Activated CD4-positive, alpha-beta T cell treated with anti-CD3 and anti-CD28 coated beads, Interleukin-2, Interleukin-6, amounts not matched to agents 100 ng/mL and 50 ng/mL, durations not matched to agents 16 hours and 8 hours (primary cell): ENCODE results near the gene CAPN10.
A peak's percentile ranks its signal among the peaks of the same experiment; 100 is the strongest.

Experiments used
- DNase-seq: peaks from one replicate; pipeline ENCODE4 v3.0.0-alpha.2; 2020

CAPN10 gene

DNA sequence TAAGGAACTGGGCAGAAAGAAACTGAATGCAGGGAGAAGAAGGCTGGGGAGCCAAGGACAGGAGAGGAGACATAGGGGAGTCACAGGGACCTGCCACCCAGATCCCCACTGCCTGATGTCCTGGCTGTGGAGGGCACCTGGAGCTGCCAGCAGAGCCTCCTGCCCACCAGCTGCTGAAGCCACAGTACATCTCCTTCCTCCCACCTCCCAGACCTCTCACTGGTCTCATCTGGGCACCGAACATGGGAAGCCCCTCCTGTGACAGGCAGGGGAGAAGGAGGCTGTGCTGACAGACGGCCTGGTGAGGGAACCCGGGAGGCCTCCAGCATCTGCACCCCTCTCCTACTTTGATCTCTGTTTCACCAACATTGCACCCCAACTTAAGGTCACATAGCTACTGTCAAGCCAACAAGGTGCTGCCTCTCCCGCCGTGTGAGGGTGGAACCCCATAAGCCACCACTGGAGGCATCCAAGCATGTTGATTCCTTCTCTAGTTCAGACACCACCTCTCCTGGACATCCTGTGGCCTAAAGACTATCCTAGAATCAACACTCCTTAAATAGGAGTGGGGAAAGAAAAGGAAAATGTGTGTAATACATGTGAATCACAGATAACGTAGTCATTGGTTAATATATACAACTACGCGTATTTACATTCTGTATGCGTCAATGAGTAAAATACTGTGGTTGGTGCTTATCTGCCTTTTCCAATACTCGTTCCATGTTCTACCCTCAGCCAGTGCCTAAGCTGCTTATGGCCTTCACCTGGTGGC, 21.8 kb upstream of the CAPN10 start:
- peak; percentile 47 for DNase-seq

DNA sequence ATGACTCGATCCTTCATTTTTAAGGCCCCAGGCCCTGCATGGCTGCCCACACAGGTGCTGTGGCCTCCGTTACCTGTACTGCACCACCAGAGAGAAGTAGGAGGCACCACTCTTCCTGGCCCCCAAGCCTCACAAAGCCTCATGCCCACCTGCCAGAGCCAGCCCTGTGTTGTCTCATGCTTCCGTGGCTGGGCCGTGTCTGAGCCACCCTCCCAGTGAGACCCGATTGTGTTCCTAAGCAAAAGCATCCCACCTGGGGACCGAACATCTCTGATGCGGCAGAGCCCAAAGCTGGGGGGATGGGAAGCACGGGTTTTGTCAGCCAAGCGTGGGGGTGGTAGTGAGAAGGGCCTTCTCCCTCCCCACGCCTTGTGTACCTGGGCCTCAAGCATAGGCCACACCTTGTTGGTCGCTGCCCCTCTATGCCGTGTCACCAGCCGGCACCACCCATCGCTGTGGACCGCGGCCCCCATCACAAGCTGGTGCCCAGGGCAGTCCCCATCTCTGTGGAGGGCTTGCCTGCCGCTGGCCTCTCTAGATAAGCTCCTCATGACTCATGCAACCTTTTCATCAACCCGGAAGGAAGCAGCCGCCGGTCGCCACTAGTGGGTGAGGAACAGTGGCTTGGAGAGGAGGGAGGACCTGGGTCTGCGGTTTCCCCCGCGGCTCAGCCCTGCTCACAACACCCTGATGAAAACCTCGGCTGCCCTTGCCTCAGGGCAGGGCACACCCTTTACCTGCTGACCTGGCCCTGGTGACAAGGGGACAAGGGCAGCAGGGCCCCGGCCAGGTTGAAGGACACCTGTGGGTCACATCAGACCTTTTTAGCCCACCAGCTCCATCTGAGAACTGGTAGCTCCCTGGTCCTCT, 21.0 kb upstream of the CAPN10 start:
- peak; percentile 96 for DNase-seq

DNA sequence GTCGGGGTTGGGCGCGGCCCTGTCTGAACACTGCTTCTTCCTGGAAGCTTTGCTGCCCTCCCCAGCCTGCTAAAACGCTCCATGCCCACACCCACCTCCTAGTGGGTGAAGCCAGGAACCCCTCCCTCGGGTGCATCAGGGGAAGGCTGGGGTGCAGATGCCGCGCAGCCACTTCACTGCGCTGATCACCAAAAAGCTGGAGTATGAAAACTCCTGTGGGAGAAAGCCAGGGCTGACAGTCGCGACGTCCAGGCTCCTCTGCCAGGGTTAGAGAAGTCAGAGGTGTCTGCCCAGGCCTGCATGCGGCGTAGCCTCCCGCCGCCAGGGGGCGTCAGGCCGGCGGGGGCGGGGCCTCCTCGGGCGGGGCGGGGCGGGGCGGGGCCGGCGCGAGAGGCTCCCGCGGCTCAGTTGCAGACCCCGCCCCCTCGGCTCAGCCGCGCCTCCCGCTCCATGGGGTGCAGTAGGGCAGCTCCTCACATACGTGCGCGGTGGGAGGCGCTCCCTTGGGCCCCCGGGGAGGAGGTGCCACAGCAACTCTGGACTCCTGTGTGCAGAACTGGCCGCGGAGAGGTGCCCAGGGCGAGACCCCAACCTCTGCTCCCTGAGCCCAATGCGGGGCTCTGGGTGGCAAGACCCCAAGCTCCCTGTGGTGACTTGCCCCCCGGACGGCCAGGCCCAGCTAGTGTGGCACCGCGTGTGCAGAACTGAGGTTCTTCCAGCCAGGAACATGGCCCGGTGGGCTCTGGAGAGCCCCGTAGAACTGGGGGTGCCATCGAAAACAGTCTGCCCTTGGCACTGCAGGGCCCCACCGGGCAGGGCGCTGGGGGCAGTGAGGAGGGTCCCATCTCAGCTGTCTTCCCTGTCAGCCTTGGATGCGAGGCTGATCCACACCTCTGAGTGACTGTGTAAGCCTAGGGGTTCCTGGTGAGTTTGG, 20.1 kb upstream of the CAPN10 start:
- peak; percentile 97 for DNase-seq

DNA sequence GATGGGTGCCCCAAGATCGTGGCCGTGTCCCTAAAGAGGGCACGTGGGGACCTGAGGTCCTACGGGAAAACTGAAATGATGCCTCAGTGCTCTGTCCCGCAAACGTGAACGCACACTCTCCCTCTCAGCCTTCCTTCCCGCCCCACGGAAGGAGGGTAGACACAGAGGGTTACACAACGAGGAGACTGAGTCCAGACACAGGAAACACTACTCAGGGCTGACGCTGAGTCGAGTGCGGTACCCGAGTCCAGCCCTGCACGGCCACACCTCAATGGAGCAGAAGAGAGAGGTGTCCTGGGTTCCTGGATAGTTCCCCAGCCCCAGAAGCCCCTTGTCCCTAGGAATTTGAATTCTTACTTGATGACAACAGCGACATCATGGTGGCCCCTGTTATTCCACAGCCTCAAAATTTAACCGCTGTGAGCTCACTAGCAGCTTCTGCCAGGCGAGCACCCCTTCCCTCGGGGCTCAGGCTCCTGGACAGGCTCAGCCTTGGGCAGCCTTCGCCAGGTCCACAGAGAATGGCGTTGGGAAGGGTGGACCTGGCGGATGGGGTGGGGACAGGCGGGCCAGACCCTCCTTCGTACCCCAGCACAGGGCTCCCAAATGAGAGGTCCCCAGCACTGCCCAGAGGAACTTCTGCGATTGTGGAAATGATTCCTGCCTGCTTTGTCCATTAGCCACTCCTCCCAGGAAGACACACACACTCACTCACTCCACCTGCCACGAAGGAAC, 19.2 kb upstream of the CAPN10 start:
- DNase-seq: peak; percentile 52

DNA sequence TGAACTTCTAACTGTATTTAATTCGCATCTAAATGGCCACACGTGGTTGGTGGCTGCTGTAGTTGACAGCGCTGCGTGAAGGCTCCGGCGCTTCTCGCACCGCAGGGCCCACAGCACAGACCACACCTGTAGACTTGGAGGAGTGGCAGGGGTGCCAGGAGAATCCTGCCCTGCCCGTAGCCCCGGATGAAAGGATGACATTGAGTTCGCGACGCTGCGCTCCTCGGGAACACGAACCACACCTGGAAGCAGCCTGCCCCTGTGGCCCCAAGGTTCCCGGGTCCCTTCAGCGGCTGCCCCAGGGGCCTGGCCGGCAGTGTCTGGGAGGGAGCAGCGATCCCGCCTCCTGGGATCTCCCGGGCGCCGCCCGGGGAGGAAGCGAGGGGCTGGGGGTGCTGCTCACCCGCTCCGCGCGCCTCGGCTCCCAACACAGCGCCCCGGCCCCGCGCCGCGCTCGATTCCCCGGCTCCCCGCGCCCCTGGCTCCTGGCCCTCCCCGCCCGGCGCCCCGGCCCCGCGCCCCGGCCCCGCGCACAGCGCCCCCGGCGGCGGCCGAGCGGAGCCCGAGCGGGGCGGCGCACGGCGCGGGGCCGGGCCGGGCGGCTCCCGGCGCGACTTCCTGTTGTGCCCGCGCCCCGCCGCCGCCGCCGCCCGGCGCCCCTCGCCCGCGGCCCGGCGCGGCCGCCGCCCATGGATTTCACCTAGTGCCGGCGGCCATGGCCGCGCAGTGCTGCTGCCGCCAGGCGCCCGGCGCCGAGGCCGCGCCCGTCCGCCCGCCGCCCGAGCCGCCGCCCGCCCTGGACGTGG, 18.5 kb upstream of the CAPN10 start, which contains the start of gene RNPEPL1:
RNPEPL1 (plus strand) TSS at position 613 of the 806 bp plus-strand sequence; CDS start at position 716, 103 bp downstream.
- DNase-seq: peak; percentile 56

DNA sequence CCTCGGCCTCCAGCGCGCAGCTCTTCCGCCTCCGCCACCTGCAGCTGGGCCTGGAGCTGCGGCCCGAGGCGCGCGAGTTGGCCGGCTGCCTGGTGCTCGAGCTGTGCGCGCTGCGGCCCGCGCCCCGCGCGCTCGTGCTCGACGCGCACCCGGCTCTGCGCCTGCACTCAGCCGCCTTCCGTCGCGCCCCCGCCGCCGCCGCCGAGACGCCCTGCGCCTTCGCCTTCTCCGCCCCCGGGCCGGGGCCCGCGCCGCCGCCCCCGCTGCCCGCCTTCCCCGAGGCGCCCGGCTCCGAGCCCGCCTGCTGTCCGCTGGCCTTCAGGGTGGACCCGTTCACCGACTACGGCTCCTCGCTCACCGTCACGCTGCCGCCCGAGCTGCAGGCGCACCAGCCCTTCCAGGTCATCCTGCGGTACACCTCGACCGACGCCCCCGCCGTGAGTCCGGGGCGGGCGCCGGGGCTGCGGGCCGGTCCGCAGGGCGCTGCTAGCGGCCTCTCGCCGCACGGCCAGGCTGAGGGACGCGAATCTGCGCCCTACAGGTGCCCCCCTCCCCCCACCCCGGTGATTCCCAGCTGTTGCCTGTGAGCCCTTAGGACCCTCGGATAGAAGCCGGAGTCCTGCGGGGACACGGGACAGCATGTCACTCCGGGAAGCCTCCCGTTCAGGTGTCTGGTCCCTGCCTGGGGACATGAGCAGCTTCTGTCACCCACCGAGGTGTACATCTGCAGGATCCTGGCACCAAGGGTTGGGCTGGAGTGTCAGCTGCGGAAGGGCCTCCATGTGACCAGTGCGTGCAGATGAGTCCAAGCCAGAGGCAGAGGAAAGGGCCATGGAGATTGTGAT, 17.6 kb upstream of the CAPN10 start:
- DNase-seq: peak; percentile 55

DNA sequence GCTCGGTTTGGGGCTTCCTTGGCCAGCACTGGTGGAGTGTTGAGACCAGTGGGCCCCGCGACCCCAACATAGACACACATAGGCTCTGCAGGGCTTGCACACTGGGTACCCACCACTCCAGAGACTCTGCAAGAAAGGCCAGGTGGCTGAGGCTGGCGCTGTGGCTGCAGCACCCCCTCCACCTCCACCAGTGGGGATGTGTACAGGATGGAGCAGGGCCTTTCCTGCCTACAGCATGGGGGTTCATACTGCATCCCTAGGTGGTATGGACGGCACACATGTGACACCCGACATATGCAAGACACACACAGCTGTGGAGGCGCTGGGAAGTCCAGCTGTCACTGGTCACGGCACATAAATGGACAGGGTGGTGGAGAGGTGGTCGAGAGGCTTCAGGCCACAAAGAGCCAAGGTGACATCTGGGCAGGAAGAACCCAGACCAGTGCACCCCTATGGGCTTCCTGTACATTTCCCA, 17.0 kb upstream of the CAPN10 start:
- DNase-seq: no peak

DNA sequence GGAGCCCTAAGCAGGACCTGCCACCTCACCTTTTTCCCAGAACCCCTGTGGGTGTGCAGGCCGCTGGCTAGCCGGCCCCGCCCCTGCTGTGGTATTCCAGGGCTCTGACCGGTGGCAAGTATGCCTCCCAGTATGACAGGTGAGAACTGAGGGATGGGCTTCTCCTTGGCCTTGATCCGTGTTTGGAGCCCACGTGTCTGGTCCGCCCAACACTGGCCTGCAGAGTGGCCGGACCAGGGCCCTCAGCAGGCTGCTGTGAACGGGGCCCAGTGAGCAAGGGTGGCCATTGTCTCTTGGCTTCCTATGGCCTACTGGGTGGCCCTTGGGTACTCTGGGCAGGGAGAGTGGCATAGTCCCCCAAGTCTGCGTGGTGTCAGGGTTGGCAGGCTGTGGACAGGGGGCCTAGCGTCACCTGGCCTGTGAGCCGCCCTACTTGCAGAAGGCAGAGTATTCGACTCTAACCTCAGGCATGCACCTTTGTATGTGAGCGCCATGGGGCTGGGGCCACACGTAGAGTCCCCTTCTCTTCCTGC, 16.5 kb upstream of the CAPN10 start:
- DNase-seq: no peak

DNA sequence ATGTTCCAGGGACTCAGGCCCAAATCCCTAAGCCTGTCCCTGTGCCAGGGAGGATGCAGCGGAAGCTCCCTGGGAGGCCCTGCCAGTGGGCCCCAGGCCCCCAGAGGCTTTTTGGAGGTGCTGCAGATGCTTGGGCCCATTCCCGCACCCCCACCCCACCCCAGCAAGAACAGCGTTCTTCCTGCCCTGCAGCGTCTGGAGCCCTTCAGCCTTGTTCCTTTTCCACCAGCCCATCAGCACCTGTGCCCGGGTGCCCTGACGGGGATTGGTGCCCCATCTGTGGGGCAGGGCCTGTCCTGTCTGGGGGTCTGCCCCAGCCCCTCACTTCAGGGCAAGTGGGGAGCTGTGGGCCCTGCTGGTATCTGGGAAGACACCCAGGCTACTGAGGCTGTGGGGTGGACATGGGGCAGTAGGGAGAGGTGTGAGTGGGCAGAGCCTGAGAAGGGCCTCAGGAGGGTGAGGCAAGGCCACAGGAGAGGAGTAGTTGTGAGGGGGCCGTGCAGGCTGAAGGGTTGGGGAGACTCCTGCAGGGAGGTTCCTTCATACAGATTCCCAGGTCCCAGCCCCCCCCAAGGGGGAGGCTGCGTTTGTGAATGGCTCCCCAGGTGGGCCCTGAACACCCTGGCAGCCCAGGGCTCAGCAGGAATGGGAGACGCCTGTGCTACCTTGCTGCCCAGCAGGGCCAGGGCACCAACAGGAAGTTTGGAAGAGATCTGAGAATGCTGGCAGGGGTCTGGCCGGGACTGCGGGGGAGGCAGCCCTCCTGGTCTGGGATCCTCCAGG, 15.8 kb upstream of the CAPN10 start:
- DNase-seq: no peak

DNA sequence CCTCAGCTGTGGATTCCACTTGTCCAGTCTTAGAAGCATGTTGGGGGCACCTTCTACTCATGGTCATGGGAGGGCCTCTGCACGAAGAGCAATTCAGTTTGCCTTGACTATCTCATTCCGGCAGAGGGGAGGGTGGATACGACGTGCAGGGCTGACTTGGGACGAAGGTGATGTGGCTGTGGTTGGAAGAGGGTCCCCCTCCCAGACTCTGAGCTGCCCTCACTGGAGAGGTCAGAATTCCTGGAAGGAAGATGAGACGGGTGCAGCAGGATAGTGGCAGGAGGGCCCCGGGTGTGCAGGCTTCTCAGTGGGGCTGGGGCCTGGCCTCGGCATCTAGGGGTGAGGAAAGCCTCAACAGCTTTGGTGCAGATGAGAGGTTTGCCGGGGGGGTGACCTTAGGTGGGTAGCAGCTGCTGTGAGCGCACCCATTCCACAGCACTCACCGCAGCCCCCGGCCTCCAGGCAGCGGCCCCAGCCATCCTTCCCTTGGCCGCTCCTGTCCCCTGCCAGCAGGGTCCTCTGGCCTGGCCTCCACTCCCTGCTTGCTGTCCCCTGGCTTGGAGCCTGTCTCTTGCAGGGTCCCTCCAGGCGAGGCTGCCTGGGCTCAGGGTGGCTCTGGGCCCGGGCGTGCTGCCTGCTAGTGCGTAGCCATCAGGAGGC, 15.1 kb upstream of the CAPN10 start:
- no peak for DNase-seq

DNA sequence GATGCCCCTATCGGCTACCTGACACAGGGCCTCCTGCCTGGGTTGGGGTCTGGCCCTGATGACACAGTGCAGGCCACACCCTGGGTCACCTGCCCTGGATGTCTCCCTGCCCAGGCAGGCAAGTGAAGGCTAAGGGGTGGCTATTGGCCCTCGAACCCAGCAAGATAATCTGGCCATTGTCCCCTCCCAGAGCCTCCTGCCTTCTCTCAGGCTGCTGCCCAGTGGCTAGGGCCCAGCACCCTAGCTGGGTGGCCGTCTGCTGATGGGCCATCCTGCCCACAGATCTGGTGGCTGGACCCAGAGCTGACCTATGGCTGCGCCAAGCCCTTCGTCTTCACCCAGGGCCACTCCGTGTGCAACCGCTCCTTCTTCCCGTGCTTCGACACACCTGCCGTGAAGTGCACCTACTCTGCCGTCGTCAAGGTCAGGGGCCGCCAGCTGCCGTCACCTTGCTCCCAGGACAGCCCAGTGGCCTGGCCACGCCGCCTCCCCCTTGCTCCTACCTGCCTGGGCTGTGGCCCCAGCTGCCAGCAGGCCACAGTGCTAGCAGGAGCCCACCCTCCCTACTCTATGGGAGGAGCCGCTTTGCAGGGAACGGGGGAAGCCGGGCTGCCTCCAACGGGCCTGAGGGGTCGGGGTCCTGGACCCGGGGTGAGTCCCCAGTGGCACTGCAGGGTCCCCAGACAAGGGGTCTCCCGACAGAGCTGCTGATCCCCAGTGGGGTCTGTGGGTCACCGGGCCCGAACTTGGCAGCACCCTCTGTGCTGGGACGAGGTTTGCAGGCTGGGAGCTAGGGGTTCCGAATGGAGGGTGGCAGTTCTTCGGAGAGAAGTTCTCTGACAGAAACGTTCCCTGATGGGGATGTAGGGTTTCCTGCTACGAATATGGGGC, 14.1 kb upstream of the CAPN10 start:
- DNase-seq: no peak

DNA sequence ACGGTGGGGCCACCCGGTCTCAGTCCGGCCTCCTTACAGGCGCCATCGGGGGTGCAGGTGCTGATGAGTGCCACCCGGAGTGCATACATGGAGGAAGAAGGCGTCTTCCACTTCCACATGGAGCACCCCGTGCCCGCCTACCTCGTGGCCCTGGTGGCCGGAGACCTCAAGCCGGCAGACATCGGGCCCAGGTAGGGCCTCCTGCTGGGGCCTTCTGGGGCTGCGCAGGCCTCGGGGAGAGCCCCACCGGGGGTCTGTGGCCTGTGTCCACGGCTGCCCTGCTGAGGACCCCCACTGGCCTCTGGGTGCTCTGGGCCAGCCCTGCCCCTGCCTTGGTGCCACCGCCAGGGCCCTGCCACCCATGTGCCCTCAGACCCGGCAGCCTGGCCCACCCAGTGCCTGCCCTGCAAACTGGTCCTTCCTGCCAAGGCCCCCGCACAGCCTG, 13.4 kb upstream of the CAPN10 start:
- DNase-seq: no peak

DNA sequence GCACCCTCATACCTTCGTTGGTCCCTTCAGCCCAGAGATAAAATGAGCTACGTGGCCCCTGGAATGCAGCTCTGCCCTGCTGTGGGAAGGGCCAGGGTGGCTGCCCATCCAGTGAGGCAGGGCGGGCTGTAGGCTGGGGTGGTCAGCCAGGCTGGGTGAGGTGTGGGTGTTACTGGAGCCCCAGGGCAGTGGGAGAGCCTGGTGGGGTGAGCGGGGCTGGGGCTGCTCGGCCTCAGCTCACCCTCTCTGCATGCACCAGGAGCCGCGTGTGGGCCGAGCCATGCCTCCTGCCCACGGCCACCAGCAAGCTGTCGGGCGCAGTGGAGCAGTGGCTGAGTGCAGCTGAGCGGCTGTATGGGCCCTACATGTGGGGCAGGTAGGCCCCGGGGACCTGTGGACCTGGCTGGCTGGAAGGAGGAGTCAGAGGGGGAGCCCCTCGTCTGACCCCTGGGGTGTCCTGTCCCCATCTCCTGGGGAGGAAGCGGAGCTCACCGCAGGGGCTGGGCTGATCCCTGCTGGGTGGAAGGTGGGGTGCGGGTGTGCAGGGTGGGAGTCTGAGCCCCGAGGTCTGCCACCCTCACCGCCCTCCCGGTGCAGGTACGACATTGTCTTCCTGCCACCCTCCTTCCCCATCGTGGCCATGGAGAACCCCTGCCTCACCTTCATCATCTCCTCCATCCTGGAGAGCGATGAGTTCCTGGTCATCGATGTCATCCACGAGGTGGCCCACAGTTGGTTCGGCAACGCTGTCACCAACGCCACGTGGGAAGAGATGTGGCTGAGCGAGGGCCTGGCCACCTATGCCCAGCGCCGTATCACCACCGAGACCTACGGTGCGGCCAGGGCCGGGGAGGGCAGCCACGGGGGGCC, 12.8 kb upstream of the CAPN10 start:
- no peak for DNase-seq

DNA sequence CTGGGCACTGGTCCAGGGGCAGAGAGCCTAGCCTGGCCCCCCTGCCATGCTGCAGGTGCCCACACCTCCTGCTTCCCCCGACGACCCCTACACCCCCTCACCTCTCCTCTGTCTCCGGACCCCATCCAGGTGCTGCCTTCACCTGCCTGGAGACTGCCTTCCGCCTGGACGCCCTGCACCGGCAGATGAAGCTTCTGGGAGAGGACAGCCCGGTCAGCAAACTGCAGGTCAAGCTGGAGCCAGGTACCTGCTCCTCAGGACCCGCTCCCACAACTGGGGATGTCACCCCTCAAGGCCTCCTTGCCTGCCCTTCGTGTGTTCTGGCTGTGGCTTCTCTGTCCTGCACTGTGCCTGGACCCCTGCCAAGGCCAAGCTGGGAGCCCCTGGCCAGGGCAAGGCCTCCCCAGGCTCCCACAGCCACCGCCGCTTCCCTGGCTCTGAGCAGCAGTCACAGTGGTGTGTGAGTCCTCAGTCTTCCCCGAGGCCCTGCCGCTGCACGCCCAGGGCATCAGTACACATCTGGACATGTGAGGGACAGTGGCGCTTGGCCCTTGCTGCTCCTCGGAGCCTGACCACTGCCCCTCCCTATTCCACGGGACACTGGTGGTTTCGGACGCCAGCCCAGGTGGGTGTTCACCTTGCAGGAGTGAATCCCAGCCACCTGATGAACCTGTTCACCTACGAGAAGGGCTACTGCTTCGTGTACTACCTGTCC, 12.0 kb upstream of the CAPN10 start:
- no peak for DNase-seq
